SU-DHL-6 (cell line): Measurements from ENCODE around the gene SEC14L1.

Experiments
- H2AFZ ChIP-seq: fragments of 200-600 bp; sonication (generic); 2 replicates; pipeline ENCODE4 v1.6.1; 2014; ENCODE audit warnings: low read depth, mild to moderate bottlenecking, moderate library complexity, mixed read lengths, antibody characterized with exemption, low read length; ENCODE audit not compliant: severe bottlenecking
- H3F3A ChIP-seq: fragments of 200-600 bp; shearing (Covaris generic); 2 replicates; pipeline ENCODE4 v1.6.0; 2016; ENCODE audit warnings: antibody characterized with exemption, mild to moderate bottlenecking; ENCODE audit not compliant: insufficient read depth
- H3K27ac ChIP-seq: fragments of 200-600 bp; sonication (generic); 2 replicates; pipeline ENCODE4 v1.5.1; 2016; ENCODE audit warnings: low read depth, mild to moderate bottlenecking, low read length, moderate library complexity, mixed read lengths
- H3K27me3 ChIP-seq: fragments of 200-600 bp; sonication (generic), shearing (Covaris generic); 2 replicates; pipeline ENCODE4 v1.6.0; 2014; ENCODE audit warnings: mild to moderate bottlenecking, low read length
- H3K36me3 ChIP-seq: fragments of 200-600 bp; sonication (generic); 2 replicates; pipeline ENCODE4 v1.6.1; 2014; ENCODE audit warnings: mild to moderate bottlenecking, low read length, mixed read lengths
- H3K4me2 ChIP-seq: fragments of 300-600, 200-600 bp; shearing (Covaris generic), sonication (generic); 2 replicates; pipeline ENCODE4 v1.6.0; 2014; ENCODE audit warnings: low read length, low read depth, mild to moderate bottlenecking; ENCODE audit not compliant: poor library complexity, severe bottlenecking
- H3K4me3 ChIP-seq: fragments of 200-600 bp; sonication (generic); 2 replicates; pipeline ENCODE4 v1.5.1; 2014; ENCODE audit warnings: antibody characterized with exemption, low read length, mild to moderate bottlenecking, mixed read lengths; ENCODE audit not compliant: insufficient read depth, poor library complexity, severe bottlenecking
- H3K79me2 ChIP-seq: fragments of 200-600 bp; sonication (generic); 2 replicates; pipeline ENCODE4 v1.6.1; 2014; ENCODE audit warnings: mild to moderate bottlenecking, low read length, moderate library complexity; ENCODE audit not compliant: insufficient read depth
- H3K9ac ChIP-seq: fragments of 200-600 bp; sonication (generic); 2 replicates; pipeline ENCODE4 v1.7.0; 2014; ENCODE audit warnings: mild to moderate bottlenecking, low read length
- H3K9me2 ChIP-seq: fragments of 200-600 bp; sonication (generic); replicated peaks from 2 replicates; pipeline ENCODE4 v1.6.1; 2014; ENCODE audit warnings: low read length; ENCODE audit not compliant: insufficient read depth
- H3K9me3 ChIP-seq: fragments of 200-600 bp; sonication (generic); 2 replicates; pipeline ENCODE4 v1.6.1; 2014; ENCODE audit warnings: low read length, mixed read lengths; ENCODE audit not compliant: insufficient read depth
- H4K20me1 ChIP-seq: fragments of 200-600 bp; sonication (generic); 2 replicates; pipeline ENCODE4 v1.6.1; 2014; ENCODE audit warnings: low read depth, mild to moderate bottlenecking, antibody characterized with exemption, low read length, moderate library complexity, mixed read lengths
- EZH2phosphoT487 ChIP-seq: fragments of 200-600 bp; sonication (generic), shearing (Covaris generic); conservative IDR thresholded peaks from 2 replicates; pipeline ENCODE4 v1.6.1; 2018; ENCODE audit warnings: mild to moderate bottlenecking, antibody characterized with exemption, low read length, moderate library complexity, mixed read lengths
- TF ChIP-seq, protein P1 (sequence below): fragments of 200-600 bp; sonication (generic); IDR thresholded peaks from one replicate; pipeline ENCODE4 v1.5.1; 2017; ENCODE audit warnings: antibody characterized with exemption, mild to moderate bottlenecking, low read length, moderate library complexity; ENCODE audit not compliant: insufficient read depth, poor library complexity, severe bottlenecking

The SEC14L1 gene

DNA sequence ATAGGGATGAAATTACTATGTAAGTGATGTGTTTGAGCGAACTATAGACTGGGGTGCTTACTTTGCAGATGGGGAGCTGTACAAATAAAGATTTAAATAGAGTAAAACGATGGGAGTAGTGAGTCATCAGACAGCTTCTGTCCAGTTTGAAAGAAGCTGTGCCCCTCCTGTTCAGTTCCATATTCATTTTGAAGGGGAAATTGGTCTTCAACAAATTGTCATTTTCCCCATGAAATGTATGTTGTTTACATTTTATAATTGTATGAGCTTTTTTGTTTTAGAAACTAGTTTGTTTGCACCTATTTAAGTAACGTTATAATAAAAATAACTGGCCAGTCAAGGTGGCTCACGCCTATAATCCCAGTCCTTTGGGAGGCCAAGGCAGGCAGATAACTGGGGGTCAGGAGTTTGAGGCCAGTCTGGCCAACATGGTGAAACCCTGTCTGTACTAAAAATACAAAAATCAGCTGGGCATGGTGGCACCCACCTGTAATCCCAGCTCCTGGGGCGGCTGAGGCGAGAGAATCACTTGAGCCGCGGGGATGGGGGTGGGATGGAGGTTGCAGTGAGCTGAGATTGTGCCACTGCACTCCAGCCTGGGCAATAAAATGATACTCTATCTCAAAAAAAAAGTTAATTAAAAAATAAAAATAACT, 20.2 kb downstream of the SEC14L1 start:
- Histone ChIP-seq H3K9ac (no peak overlapping the region), H3K79me2 (no peaks in the 10 kb centered on the region), H3K4me2 (no peak overlapping the region)

DNA sequence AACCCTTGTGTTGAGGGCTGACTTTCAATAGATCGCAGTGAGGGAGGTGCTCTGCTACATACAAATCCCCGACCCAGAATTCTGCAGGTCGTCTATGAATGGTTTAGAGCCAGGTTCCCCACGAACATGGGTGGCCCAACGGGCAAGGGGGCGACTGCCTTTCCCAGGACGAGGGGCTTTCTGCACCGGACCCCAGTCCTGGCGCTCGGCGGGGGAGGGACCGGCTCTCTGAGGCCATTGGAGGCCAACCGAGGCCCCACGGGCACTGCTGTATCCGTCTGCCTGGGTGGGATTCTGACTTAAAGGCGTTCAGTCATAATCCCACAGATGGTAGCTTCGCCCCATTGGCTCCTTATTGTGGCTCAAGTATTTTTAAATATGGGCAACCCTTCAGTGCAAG, 21.2 kb downstream of the SEC14L1 start:
- no peaks in the 10 kb centered on the region for H3K9me2 ChIP-seq
- H3F3A ChIP-seq: no peaks in the 10 kb centered on the region
- no peak for TF ChIP-seq EZH2phosphoT487
- TF ChIP-seq, protein P1, sequence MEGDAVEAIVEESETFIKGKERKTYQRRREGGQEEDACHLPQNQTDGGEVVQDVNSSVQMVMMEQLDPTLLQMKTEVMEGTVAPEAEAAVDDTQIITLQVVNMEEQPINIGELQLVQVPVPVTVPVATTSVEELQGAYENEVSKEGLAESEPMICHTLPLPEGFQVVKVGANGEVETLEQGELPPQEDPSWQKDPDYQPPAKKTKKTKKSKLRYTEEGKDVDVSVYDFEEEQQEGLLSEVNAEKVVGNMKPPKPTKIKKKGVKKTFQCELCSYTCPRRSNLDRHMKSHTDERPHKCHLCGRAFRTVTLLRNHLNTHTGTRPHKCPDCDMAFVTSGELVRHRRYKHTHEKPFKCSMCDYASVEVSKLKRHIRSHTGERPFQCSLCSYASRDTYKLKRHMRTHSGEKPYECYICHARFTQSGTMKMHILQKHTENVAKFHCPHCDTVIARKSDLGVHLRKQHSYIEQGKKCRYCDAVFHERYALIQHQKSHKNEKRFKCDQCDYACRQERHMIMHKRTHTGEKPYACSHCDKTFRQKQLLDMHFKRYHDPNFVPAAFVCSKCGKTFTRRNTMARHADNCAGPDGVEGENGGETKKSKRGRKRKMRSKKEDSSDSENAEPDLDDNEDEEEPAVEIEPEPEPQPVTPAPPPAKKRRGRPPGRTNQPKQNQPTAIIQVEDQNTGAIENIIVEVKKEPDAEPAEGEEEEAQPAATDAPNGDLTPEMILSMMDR: no peak
- H3K36me3 ChIP-seq: no peaks in the 10 kb centered on the region
- no peak overlapping the region for H3K9ac ChIP-seq
- no peak overlapping the region for H3K4me2 ChIP-seq
- H3K27me3 ChIP-seq: no peaks in the 10 kb centered on the region
- H3K9me3 ChIP-seq: peaks cover 1% of the 10 kb centered on the region; the same call in 1 of the 2 replicates
- no peak overlapping the region for H3K27ac ChIP-seq
- no peak overlapping the region for H3K4me3 ChIP-seq
- no peaks in the 10 kb centered on the region for H3K79me2 ChIP-seq
- 0 out of 2 replicates have a peak, but pooled peaks cover 3% of the 10 kb centered on the region for H4K20me1 ChIP-seq
- no peak overlapping the region for H2AFZ ChIP-seq

More for the DNA sequence above, 20.2 kb downstream of the SEC14L1 start:
- Histone ChIP-seq H3K36me3 (no peaks in the 10 kb centered on the region), H3K27ac (no peak overlapping the region), H3K4me3 (no peak overlapping the region), H3K9me2 (no peaks in the 10 kb centered on the region), H3K9me3 (no peaks in the 10 kb centered on the region), H4K20me1 (0 out of 2 replicates have a peak, but pooled peaks cover 4% of the 10 kb centered on the region), H3F3A (no peaks in the 10 kb centered on the region), H3K27me3 (no peaks in the 10 kb centered on the region), H2AFZ (no peak overlapping the region)
- no peak for TF ChIP-seq EZH2phosphoT487
- TF ChIP-seq, protein P1: no peak

DNA sequence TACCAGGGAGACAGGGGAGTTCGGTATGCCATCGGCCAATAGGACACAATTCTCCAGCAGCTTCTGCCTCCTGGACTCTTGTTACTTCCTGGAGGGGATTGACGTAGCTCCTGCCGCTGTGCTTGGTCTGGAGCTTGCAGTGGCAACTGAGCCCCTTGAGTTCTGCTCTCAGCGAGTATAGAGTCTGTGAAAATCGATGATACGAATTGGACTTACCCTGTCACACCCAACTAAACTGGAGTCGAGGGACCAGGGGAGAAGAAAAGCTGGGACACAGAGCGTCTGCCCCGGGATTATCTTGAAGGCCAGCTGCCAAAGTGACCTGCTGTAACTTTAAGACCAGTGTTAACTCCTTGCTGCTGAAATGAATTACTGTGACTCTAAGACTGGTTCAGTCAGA, 22.2 kb downstream of the SEC14L1 start:
- no peaks in the 10 kb centered on the region for H3K9me2 ChIP-seq
- TF ChIP-seq, protein P1: no peak
- no peak for TF ChIP-seq EZH2phosphoT487
- H3K27ac ChIP-seq: no peak overlapping the region
- H3K27me3 ChIP-seq: no peaks in the 10 kb centered on the region
- H3K4me3 ChIP-seq: no peak overlapping the region
- H2AFZ ChIP-seq: no peak overlapping the region
- no peaks in the 10 kb centered on the region; the same call in 1 of the 2 replicates for H3K36me3 ChIP-seq
- H3K4me2 ChIP-seq: no peak overlapping the region
- H4K20me1 ChIP-seq: no peaks in the 10 kb centered on the region
- H3F3A ChIP-seq: no peaks in the 10 kb centered on the region
- H3K9me3 ChIP-seq: peaks cover 12% of the 10 kb centered on the region; the same call in 1 of the 2 replicates
- no peaks in the 10 kb centered on the region for H3K79me2 ChIP-seq
- H3K9ac ChIP-seq: no peak overlapping the region
